ENCODE results near the gene MYBPHL. TPM values are rescaled to one million over a fixed set of nuclear protein-coding genes. Genes with fewer than 3 reads are reported as not detected.

MYBPHL gene
- polyA plus RNA-seq, 1 of the 3 experiments (the other 2 are of a cell fraction), result 0.07 TPM

- TF ChIP-seq, protein P1, sequence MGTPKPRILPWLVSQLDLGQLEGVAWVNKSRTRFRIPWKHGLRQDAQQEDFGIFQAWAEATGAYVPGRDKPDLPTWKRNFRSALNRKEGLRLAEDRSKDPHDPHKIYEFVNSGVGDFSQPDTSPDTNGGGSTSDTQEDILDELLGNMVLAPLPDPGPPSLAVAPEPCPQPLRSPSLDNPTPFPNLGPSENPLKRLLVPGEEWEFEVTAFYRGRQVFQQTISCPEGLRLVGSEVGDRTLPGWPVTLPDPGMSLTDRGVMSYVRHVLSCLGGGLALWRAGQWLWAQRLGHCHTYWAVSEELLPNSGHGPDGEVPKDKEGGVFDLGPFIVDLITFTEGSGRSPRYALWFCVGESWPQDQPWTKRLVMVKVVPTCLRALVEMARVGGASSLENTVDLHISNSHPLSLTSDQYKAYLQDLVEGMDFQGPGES (IDR thresholded peaks at IDR 0.05; ENCODE audit: low read depth, low read length), result no peak
Observed at GRCh38 chr1:109314795-109315194, 8.0 kb upstream of the MYBPHL start (continued).

GRCh38 chr1:109312978-109313775, 6.4 kb upstream of the MYBPHL start:
- POLR2A ChIA-PET, result no interaction called here
- no peaks in the 10 kb centered on the region for H3K79me2 ChIP-seq (ENCODE audit: insufficient read depth)
- WGBS (ENCODE audit: low lambda C conversion rate), result 88% methylated on average over 12 of the region's 12 CpGs

GRCh38 chr1:109312246-109312645, 5.4 kb upstream of the MYBPHL start:
- Histone ChIP-seq H3K36me3 (replicated peaks in 1 of 2; ENCODE audit: control insufficient read depth in 1 of 2, insufficient read depth in 2 of 2, low read length in 1 of 2) (peaks cover 13 to 17% of the 10 kb centered on the region in 2 experiments), H3K9ac (no peak overlapping the region), H3K4me1 (ENCODE audit: control insufficient read depth in 1 of 2, insufficient read depth in 2 of 2, low read depth in 1 of 2, low read length in 1 of 2) (peaks cover 0 to 9% of the 10 kb centered on the region in 2 experiments; a peak in 2 of 4 replicates), H3K4me2 (no peak overlapping the region), H3K27ac (ENCODE audit: low read depth in 2 of 2, low read length in 1 of 2) (no peak overlapping the region), H3K4me3 (ENCODE audit: low read depth in 2 of 2, low read length in 1 of 2) (no peak overlapping the region), H3K79me2 (ENCODE audit: insufficient read depth) (no peaks in the 10 kb centered on the region), H4K20me1 (ENCODE audit: insufficient read depth) (no peaks in the 10 kb centered on the region), H3K27me3 (ENCODE audit: insufficient read depth) (no peaks in the 10 kb centered on the region), H2AFZ (ENCODE audit: low read depth) (no peak overlapping the region), H3K9me2 (no peaks in the 10 kb centered on the region), H3K9me3 (no peaks in the 10 kb centered on the region), H3F3A (replicated peaks; ENCODE audit: insufficient read depth) (no peaks in the 10 kb centered on the region)
- TF ChIP-seq TEAD4 (IDR thresholded peaks at IDR 0.05; ENCODE audit: borderline replicate concordance, insufficient read depth) (no peak), FOXJ3 (CRISPR knock-in tag; IDR thresholded peaks at IDR 0.05) (no peak), RCOR1 (IDR thresholded peaks at IDR 0.05; ENCODE audit: low read length) (no peak), NRF1 (IDR thresholded peaks at IDR 0.05; ENCODE audit: low read depth, low read length) (no peak)
- TF ChIP-seq, protein P2, sequence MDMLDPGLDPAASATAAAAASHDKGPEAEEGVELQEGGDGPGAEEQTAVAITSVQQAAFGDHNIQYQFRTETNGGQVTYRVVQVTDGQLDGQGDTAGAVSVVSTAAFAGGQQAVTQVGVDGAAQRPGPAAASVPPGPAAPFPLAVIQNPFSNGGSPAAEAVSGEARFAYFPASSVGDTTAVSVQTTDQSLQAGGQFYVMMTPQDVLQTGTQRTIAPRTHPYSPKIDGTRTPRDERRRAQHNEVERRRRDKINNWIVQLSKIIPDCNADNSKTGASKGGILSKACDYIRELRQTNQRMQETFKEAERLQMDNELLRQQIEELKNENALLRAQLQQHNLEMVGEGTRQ (IDR thresholded peaks at IDR 0.05; ENCODE audit: borderline replicate concordance, low read depth, low read length), result no peak
- 96% methylated on average over 2 of the region's 2 CpGs for WGBS (ENCODE audit: low lambda C conversion rate)
- POLR2A ChIA-PET, result no interaction called here
- CTCF ChIA-PET, result no interaction called here
- DNase-seq, result no peak

More at GRCh38 chr1:109312978-109313775, 6.4 kb upstream of the MYBPHL start:
- Histone ChIP-seq H3K4me1 (ENCODE audit: control insufficient read depth in 1 of 2, insufficient read depth in 2 of 2, low read depth in 1 of 2, low read length in 1 of 2) (peaks cover 0 to 7% of the 10 kb centered on the region in 2 experiments; a peak in 2 of 4 replicates), H2AFZ (ENCODE audit: low read depth) (no peak overlapping the region), H3F3A (replicated peaks; ENCODE audit: insufficient read depth) (no peaks in the 10 kb centered on the region), H3K36me3 (replicated peaks in 1 of 2; ENCODE audit: control insufficient read depth in 1 of 2, insufficient read depth in 2 of 2, low read length in 1 of 2) (peaks cover 13 to 17% of the 10 kb centered on the region in 2 experiments), H3K9me3 (no peaks in the 10 kb centered on the region), H4K20me1 (ENCODE audit: insufficient read depth) (no peaks in the 10 kb centered on the region), H3K9ac (no peak overlapping the region), H3K4me2 (no peak overlapping the region), H3K27me3 (ENCODE audit: insufficient read depth) (no peaks in the 10 kb centered on the region), H3K4me3 (ENCODE audit: low read depth in 2 of 2, low read length in 1 of 2) (no peak overlapping the region), H3K9me2 (no peaks in the 10 kb centered on the region), H3K27ac (ENCODE audit: low read depth in 2 of 2, low read length in 1 of 2) (peak overlapping the region in 1 of 2 experiments; percentile 39; a peak in 1 of 4 replicates)
- peak; percentile 43 for DNase-seq
- CTCF ChIA-PET, result interaction anchor here (0.6 to 0.7 kb wide), 2 partner anchors 16 to 30 kb away, joined by 3 read pairs; partner anchors contain the start of gene PSRC1
- TF ChIP-seq FOXJ3 (CRISPR knock-in tag; IDR thresholded peaks at IDR 0.05), result no peak
- no peak for TF ChIP-seq FOSL2 (IDR thresholded peaks at IDR 0.05; ENCODE audit: borderline replicate concordance, low read depth)
- TF ChIP-seq POLR2AphosphoS5 (IDR thresholded peaks at IDR 0.05; ENCODE audit: low read depth, low read length), result no peak
- TF ChIP-seq NFIC (IDR thresholded peaks at IDR 0.05; ENCODE audit: borderline replicate concordance), result no peak
- TF ChIP-seq ELF1 (IDR thresholded peaks at IDR 0.05), result no peak
- no peak for TF ChIP-seq TAF1 (IDR thresholded peaks at IDR 0.05; ENCODE audit: borderline replicate concordance, low read depth, low read length)
- TF ChIP-seq TCF12 (IDR thresholded peaks at IDR 0.05), result no peak
- no peak for TF ChIP-seq JUND (IDR thresholded peaks at IDR 0.05)
- TF ChIP-seq, protein P3, sequence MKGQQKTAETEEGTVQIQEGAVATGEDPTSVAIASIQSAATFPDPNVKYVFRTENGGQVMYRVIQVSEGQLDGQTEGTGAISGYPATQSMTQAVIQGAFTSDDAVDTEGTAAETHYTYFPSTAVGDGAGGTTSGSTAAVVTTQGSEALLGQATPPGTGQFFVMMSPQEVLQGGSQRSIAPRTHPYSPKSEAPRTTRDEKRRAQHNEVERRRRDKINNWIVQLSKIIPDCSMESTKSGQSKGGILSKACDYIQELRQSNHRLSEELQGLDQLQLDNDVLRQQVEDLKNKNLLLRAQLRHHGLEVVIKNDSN (IDR thresholded peaks at IDR 0.05; ENCODE audit: borderline replicate concordance, low read depth), result no peak
